H1 (cell line): Measurements from ENCODE around the gene PCGF3. TPM values are rescaled to one million over a fixed set of nuclear protein-coding genes. Genes with fewer than 3 reads are reported as not detected.

Experiments
- CTCF ChIA-PET: fragments of 300-600 bp; sonication (Branson Sonifier 250); formaldehyde crosslinking; loops from one replicate; lab custom pipeline; 2021; ENCODE audit not compliant: partially characterized antibody; lab: Charles Lee
- POLR2A ChIA-PET: fragments of 300-600 bp; sonication (Branson Sonifier 250); formaldehyde crosslinking; loops from one replicate; lab custom pipeline; 2021; ENCODE audit warnings: inconsistent platforms; ENCODE audit not compliant: partially characterized antibody; lab: Charles Lee
- DNase-seq, 2 experiments: peaks; one replicate each; pipeline versions ENCODE4 v3.0.0 to v3.0.0-alpha.2; 2010 to 2022; ENCODE audit warnings: low spot score in 2 of 2, low read depth in 1 of 2, mixed read lengths in 1 of 2
- FAIRE-seq: peaks from 2 replicates; lab custom pipeline; 2011; peaks lifted over from hg19 to GRCh38; lab: Jason Lieb, UNC
- H2AFZ ChIP-seq: 2 replicates; pipeline ENCODE4 v1.8.1; 2012; ENCODE audit warnings: low read length, inconsistent platforms
- H2AK5ac ChIP-seq: 2 replicates; pipeline ENCODE4 v1.6.1; 2013; ENCODE audit warnings: low read depth, low read length
- H2BK120ac ChIP-seq: replicated peaks from 2 replicates; pipeline ENCODE3; 2013; ENCODE audit warnings: low read depth, low read length, inconsistent platforms
- H2BK12ac ChIP-seq: 2 replicates; pipeline ENCODE4 v1.6.1; 2013; ENCODE audit warnings: low read depth, low read length
- H2BK15ac ChIP-seq: 2 replicates; pipeline ENCODE4 v1.6.1; 2013; ENCODE audit warnings: low read length
- H2BK20ac ChIP-seq: 2 replicates; pipeline ENCODE4 v1.6.1; 2013; ENCODE audit warnings: low read length
- H2BK5ac ChIP-seq: 2 replicates; pipeline ENCODE4 v1.6.1; 2013; ENCODE audit warnings: low read depth, low read length
- H3K14ac ChIP-seq: 2 replicates; pipeline ENCODE4 v1.6.1; 2013; ENCODE audit warnings: inconsistent platforms; ENCODE audit not compliant: insufficient read length
- H3K18ac ChIP-seq: 2 replicates; pipeline ENCODE4 v1.6.1; 2013; ENCODE audit warnings: low read length; ENCODE audit errors: extremely low read depth
- H3K23ac ChIP-seq: 2 replicates; pipeline ENCODE4 v1.6.1; 2013; ENCODE audit warnings: inconsistent platforms; ENCODE audit not compliant: insufficient read length
- H3K23me2 ChIP-seq: 2 replicates; pipeline ENCODE4 v1.6.1; 2013; ENCODE audit warnings: low read depth, low read length
- H3K27ac ChIP-seq: 2 replicates; pipeline ENCODE4 v1.6.1; 2011; ENCODE audit warnings: low read depth, low read length, inconsistent platforms
- H3K27me3 ChIP-seq, 4 experiments: replicated peaks in 1 of 4; 1 replicate in 1 of 4; 2 replicates in 3 of 4; pipeline versions ENCODE4 v1.6.1 to v1.8.1; 2011 to 2013; ENCODE audit warnings: low read length in 3 of 4, mild to moderate bottlenecking in 3 of 4, inconsistent platforms in 2 of 4, mixed read lengths in 2 of 4, moderate library complexity in 1 of 4; ENCODE audit not compliant: control insufficient read depth in 3 of 4, insufficient read depth in 3 of 4; ENCODE audit errors: extremely low read depth in 1 of 4
- H3K36me3 ChIP-seq, 4 experiments: 2 replicates each; pipeline versions ENCODE4 v1.6.1 to v1.8.1; 2011 to 2013; ENCODE audit warnings: mild to moderate bottlenecking in 4 of 4, low read length in 3 of 4, moderate library complexity in 2 of 4, control low read depth in 1 of 4, inconsistent platforms in 1 of 4; ENCODE audit not compliant: insufficient read depth in 4 of 4, control insufficient read depth in 2 of 4
- H3K4ac ChIP-seq: replicated peaks from 2 replicates; pipeline ENCODE3; 2013; ENCODE audit warnings: low read length, low read depth, mixed read lengths, inconsistent platforms; ENCODE audit not compliant: insufficient read length
- H3K4me1 ChIP-seq, 4 experiments: replicated peaks in 1 of 4; 1 replicate in 1 of 4; 2 replicates in 3 of 4; pipeline versions ENCODE4 v1.6.1 to v1.8.1; 2011 to 2013; ENCODE audit warnings: low read length in 3 of 4, inconsistent platforms in 2 of 4, mixed read lengths in 1 of 4; ENCODE audit not compliant: insufficient read depth in 4 of 4, control insufficient read depth in 3 of 4
- H3K4me2 ChIP-seq, 2 experiments: 2 replicates each; pipeline versions ENCODE4 v1.6.1 to v1.8.1; 2011 to 2013; ENCODE audit warnings: low read depth in 2 of 2, low read length in 2 of 2, control low read depth in 1 of 2, inconsistent platforms in 1 of 2, mild to moderate bottlenecking in 1 of 2; ENCODE audit not compliant: insufficient read depth in 1 of 2
- H3K4me3 ChIP-seq, 4 experiments: fragments of 200-600, 300-600 bp in 1 of 4; sonication (generic), shearing (Covaris generic), sonication (Bioruptor Twin) in 1 of 4; 2 replicates each; pipeline versions ENCODE4 v1.5.1 to v1.8.1; 2011 to 2016; ENCODE audit warnings: low read length in 4 of 4, low read depth in 3 of 4, control low read depth in 2 of 4, inconsistent platforms in 2 of 4, mild to moderate bottlenecking in 2 of 4, mixed read lengths in 1 of 4, moderate library complexity in 1 of 4; ENCODE audit not compliant: insufficient read depth in 2 of 4; ENCODE audit errors: extremely low read depth in 1 of 4
- H3K56ac ChIP-seq: replicated peaks from 2 replicates; pipeline ENCODE3; 2013; ENCODE audit warnings: low read depth, mild to moderate bottlenecking, mixed read lengths, low read length, inconsistent platforms; ENCODE audit not compliant: insufficient read length
- H3K79me1 ChIP-seq: 2 replicates; pipeline ENCODE4 v1.6.1; 2013; ENCODE audit warnings: low read depth, low read length, control low read depth
- H3K79me2 ChIP-seq, 2 experiments: 2 replicates each; pipeline versions ENCODE4 v1.6.1 to v1.8.1; 2012 to 2013; ENCODE audit warnings: low read length in 2 of 2, mild to moderate bottlenecking in 2 of 2, inconsistent platforms in 1 of 2; ENCODE audit not compliant: insufficient read depth in 2 of 2, control insufficient read depth in 1 of 2
- H3K9ac ChIP-seq, 4 experiments: replicated peaks in 1 of 4; 1 replicate in 1 of 4; 2 replicates in 3 of 4; pipeline versions ENCODE4 v1.6.1 to v1.8.1; 2011 to 2013; ENCODE audit warnings: low read depth in 3 of 4, low read length in 3 of 4, control low read depth in 2 of 4, mild to moderate bottlenecking in 2 of 4, moderate library complexity in 2 of 4, inconsistent platforms in 1 of 4; ENCODE audit errors: extremely low read depth in 1 of 4
- H3K9me3 ChIP-seq, 2 experiments: 2 replicates each; pipeline versions ENCODE4 v1.6.1 to v1.8.1; 2012 to 2013; ENCODE audit warnings: mild to moderate bottlenecking in 2 of 2, moderate library complexity in 2 of 2, control low read depth in 1 of 2, inconsistent platforms in 1 of 2, low read depth in 1 of 2, low read length in 1 of 2, mixed read lengths in 1 of 2; ENCODE audit not compliant: insufficient read depth in 2 of 2
- H4K20me1 ChIP-seq, 2 experiments: replicated peaks in 1 of 2; 2 replicates each; pipeline versions ENCODE3 to v1.8.1; 2011 to 2013; ENCODE audit warnings: inconsistent platforms in 2 of 2, low read length in 2 of 2, mild to moderate bottlenecking in 1 of 2; ENCODE audit not compliant: insufficient read depth in 2 of 2, control insufficient read depth in 1 of 2
- H4K5ac ChIP-seq: 2 replicates; pipeline ENCODE4 v1.6.1; 2013; ENCODE audit warnings: low read length, low read depth, mixed read lengths, inconsistent platforms; ENCODE audit not compliant: insufficient read length
- H4K8ac ChIP-seq: 2 replicates; pipeline ENCODE4 v1.8.0; 2013; ENCODE audit warnings: mild to moderate bottlenecking, moderate library complexity, low read length, inconsistent platforms; ENCODE audit not compliant: insufficient read depth; ENCODE audit errors: extremely low read depth
- H4K91ac ChIP-seq: replicated peaks from 2 replicates; pipeline ENCODE3; 2013; ENCODE audit warnings: low read length, mixed read lengths, inconsistent platforms; ENCODE audit not compliant: insufficient read length
- JUN ChIP-seq: IDR thresholded peaks from 2 replicates; pipeline ENCODE4 v1.6.1; 2011; ENCODE audit warnings: low read depth, mild to moderate bottlenecking, improper control_type of control experiment, low read length
- KDM5A ChIP-seq: fragments of 200-600 bp; IDR thresholded peaks from 2 replicates; pipeline ENCODE4 v1.7.1; 2012; ENCODE audit warnings: mild to moderate bottlenecking, low read length, inconsistent platforms, mixed read lengths
- POLR2A ChIP-seq, 2 experiments: IDR thresholded peaks; 1 replicate in 1 of 2; 2 replicates in 1 of 2; pipeline ENCODE4 v1.6.1; 2011; ENCODE audit warnings: low read depth in 2 of 2, low read length in 2 of 2, mild to moderate bottlenecking in 2 of 2; ENCODE audit errors: control extremely low read depth in 1 of 2
- SP2 ChIP-seq: IDR thresholded peaks from 2 replicates; pipeline ENCODE4 v1.6.1; 2012; ENCODE audit warnings: mild to moderate bottlenecking, low read length, inconsistent platforms
- TAF7 ChIP-seq: optimal IDR thresholded peaks from 2 replicates; pipeline ENCODE3; 2011; ENCODE audit warnings: low read depth, mild to moderate bottlenecking, inconsistent platforms, low read length, moderate library complexity, borderline replicate concordance
- TEAD4 ChIP-seq: IDR thresholded peaks from 2 replicates; pipeline ENCODE4 v1.6.1; 2012; ENCODE audit warnings: low read depth, low read length, inconsistent platforms, mixed read lengths
- YY1 ChIP-seq: IDR thresholded peaks from 2 replicates; pipeline ENCODE4 v1.6.1; 2011; ENCODE audit warnings: low read depth, mild to moderate bottlenecking, low read length
- whole genome bisulfite sequencing, 2 experiments: shearing (Covaris generic) in 1 of 2; methylation state at CpG; one replicate each; pipeline versions ENCODE4 v1.1.6 to v1.1.7; 2013 to 2015; ENCODE audit warnings: low lambda C conversion rate in 2 of 2, mixed read lengths in 2 of 2, inconsistent platforms in 1 of 2, low coverage in 1 of 2, missing lambda C conversion rate in 1 of 2; ENCODE audit not compliant: insufficient replicate concordance in 2 of 2, insufficient coverage in 1 of 2, insufficient read length in 1 of 2; ENCODE audit errors: extremely low coverage in 1 of 2, missing lambda C conversion rate in 1 of 2; 5-methylcytosine and 5-hydroxymethylcytosine counted together
- polyA plus RNA-seq, 7 experiments: library from polyadenylated mRNA; depleted of rRNA in 3 of 7; stranded (reverse) in 5 of 7; unstranded in 2 of 7; fragments of >200 nt in 5 of 7; fragments of 200-250 nt in 2 of 7; gene quantifications; 1 replicate in 5 of 7; 2 replicates in 1 of 7; 4 replicates in 1 of 7; pipeline versions ENCODE4 v1.2.1 to v1.2.3, GENCODE V29; 2011 to 2013; ENCODE audit warnings: missing spikeins in 2 of 7, mixed read lengths in 2 of 7
- total RNA-seq: library from RNA; stranded (reverse); fragmentation: NEBNext Ultra II Directional; extraction: Animal tissue kit (Norgen Biotek cat#: 25700); gene quantifications from 2 replicates; pipeline ENCODE4 v1.2.1, GENCODE V29; 2021

Gene PCGF3
- total and polyA plus RNA-seq, 2 of the 8 experiments (the other 6 are each of a cell fraction or from before 2014, with no cell fraction given), result 52.7 to 52.9 TPM

GRCh38 chr4:747546-748170 is 42.0 kb downstream of the PCGF3 start:
- Histone ChIP-seq H3K36me3 (peaks cover 0 to 11% (median 5%) of the 10 kb centered on the region in 4 experiments; a peak in 5 of 8 replicates), H2AK5ac (no peak overlapping the region), H4K91ac (no peak overlapping the region), H3K23ac (no peak overlapping the region), H3K79me2 (peaks cover 0 to 12% of the 10 kb centered on the region in 2 experiments; a peak in 1 of 4 replicates), H3K14ac (no peak overlapping the region), H3K79me1 (peaks cover 3% of the 10 kb centered on the region; the same call in 1 of the 2 replicates), H3K4me1 (no peaks in the 10 kb centered on the region), H2BK120ac (no peak overlapping the region), H3K9ac (no peak overlapping the region), H3K4ac (no peak overlapping the region), H3K18ac (no peak overlapping the region), H2AFZ (no peak overlapping the region), H2BK15ac (no peak overlapping the region), H3K4me3 (no peak overlapping the region), H2BK20ac (no peak overlapping the region), H3K27me3 (no peaks in the 10 kb centered on the region), H4K20me1 (peaks cover 14% of the 10 kb centered on the region in 2 experiments), H3K4me2 (no peak overlapping the region), H4K8ac (no peak overlapping the region), H3K9me3 (no peaks in the 10 kb centered on the region; a peak in 1 of 4 replicates), H3K56ac (no peak overlapping the region), H3K23me2 (no peaks in the 10 kb centered on the region), H2BK5ac (no peak overlapping the region), H3K27ac (no peak overlapping the region), H4K5ac (no peak overlapping the region), H2BK12ac (no peak overlapping the region)
- no peak for TF ChIP-seq YY1
- TF ChIP-seq TAF7, result no peak
- no peak for TF ChIP-seq SP2
- TF ChIP-seq JUN, result no peak
- no peak for TF ChIP-seq POLR2A (IDR thresholded peaks at IDR 0.05; ENCODE audit: control extremely low read depth in 1 of 2, low read depth in 2 of 2, low read length in 2 of 2)
- no peak for TF ChIP-seq KDM5A
- no peak for TF ChIP-seq TEAD4
- DNase-seq, result no peak
- WGBS, 2 experiments, result 89% methylated on average over 12 of the region's 34 CpGs; no CpG with 5 or more reads in 1 of the 2 experiments
- no peak for FAIRE-seq
- POLR2A ChIA-PET, result no interaction called here
- CTCF ChIA-PET, result no interaction called here
